ENCODE results near the gene ANTKMT.

ANTKMT gene

DNA sequence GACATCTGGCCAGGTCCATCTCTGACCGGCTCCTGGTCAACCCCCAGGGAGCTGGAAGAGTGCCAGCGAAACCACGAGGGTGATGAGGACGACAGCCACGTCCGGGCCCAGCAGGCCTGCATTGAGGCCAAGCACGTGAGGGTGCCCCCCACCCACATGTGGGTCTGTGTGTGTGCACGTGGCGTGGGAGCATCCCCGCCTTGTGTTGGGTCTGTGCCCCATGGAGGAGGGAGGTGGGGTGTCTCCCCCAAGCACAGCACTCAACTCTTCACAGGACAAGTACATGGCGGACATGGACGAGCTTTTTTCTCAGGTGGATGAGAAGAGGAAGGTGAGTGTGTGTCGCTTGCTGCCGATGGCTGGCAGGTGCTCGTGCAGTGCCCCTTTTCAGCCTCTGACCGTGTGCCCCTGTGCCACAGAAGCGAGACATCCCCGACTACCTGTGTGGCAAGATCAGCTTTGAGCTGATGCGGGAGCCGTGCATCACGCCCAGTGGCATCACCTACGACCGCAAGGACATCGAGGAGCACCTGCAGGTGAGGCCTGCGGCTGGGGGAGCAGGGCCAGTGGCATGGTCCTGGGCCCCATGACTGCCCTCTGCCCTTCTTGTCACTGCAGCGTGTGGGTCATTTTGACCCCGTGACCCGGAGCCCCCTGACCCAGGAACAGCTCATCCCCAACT is 39.1 kb upstream of the ANTKMT start:
- ATAC-seq (ENCODE audit: low read depth) (no peak), DNase-seq (ENCODE audit: low spot score) (no peak)
- H3K27ac ChIP-seq (ENCODE audit: poor library complexity, severe bottlenecking) = peak overlapping the region; percentile 72
- no peaks in the 10 kb centered on the region for H3K9me3 ChIP-seq (ENCODE audit: severe bottlenecking)
- TF ChIP-seq, protein P1, sequence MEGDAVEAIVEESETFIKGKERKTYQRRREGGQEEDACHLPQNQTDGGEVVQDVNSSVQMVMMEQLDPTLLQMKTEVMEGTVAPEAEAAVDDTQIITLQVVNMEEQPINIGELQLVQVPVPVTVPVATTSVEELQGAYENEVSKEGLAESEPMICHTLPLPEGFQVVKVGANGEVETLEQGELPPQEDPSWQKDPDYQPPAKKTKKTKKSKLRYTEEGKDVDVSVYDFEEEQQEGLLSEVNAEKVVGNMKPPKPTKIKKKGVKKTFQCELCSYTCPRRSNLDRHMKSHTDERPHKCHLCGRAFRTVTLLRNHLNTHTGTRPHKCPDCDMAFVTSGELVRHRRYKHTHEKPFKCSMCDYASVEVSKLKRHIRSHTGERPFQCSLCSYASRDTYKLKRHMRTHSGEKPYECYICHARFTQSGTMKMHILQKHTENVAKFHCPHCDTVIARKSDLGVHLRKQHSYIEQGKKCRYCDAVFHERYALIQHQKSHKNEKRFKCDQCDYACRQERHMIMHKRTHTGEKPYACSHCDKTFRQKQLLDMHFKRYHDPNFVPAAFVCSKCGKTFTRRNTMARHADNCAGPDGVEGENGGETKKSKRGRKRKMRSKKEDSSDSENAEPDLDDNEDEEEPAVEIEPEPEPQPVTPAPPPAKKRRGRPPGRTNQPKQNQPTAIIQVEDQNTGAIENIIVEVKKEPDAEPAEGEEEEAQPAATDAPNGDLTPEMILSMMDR (IDR thresholded peaks at IDR 0.05; ENCODE audit: poor library complexity, severe bottlenecking) = no peak
- H3K27me3 ChIP-seq (ENCODE audit: insufficient read depth, poor library complexity, severe bottlenecking) = no peaks in the 10 kb centered on the region
- peaks cover 15% of the 10 kb centered on the region for H3K4me1 ChIP-seq (ENCODE audit: insufficient read depth, poor library complexity, severe bottlenecking)
- peak overlapping the region; percentile 91 for H3K4me3 ChIP-seq (ENCODE audit: severe bottlenecking)
- peaks cover 43% of the 10 kb centered on the region for H3K36me3 ChIP-seq (ENCODE audit: low read depth)

DNA sequence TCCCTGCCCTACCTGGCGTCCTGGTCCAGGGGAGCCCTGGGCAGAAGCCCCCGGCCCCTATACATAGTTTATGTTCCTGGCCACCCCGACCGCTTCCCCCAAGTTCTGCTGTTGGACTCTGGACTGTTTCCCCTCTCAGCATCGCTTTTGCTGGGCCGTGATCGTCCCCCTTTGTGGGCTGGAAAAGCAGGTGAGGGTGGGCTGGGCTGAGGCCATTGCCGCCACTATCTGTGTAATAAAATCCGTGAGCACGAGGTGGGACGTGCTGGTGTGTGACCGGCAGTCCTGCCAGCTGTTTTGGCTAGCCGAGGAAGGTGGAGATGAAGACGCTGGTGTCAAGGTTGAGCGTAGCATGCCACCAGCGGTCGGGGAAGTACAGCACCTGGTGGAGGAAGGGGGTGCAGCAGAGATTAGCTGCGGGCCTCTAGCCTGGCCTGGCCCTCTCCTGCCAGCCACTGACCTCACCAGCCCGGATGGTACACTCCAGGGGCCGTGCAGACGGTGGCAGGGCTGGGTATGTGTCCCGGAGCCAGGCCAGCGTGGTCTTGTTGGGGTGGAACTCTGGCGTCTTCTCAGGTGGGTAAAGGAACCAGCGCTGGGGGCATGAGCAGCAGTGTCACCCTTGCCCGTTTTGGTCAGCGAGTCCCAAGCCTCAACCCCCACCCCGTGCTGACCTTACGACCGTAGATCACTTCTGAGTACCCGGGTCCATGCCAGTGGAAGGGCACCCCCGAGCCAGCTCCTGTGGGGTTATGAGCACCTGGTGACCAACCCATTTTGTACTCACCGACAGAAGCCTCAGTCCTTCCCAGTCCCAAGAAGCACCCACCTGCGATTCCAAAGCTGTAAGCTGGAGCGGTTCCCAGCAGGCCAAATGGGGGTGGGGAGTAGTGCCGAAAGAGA is 38.2 kb upstream of the ANTKMT start:
- no peaks in the 10 kb centered on the region for H3K27me3 ChIP-seq (ENCODE audit: insufficient read depth, poor library complexity, severe bottlenecking)
- H3K9me3 ChIP-seq (ENCODE audit: severe bottlenecking) = no peaks in the 10 kb centered on the region
- TF ChIP-seq, protein P1 (IDR thresholded peaks at IDR 0.05; ENCODE audit: poor library complexity, severe bottlenecking) = no peak
- peaks cover 44% of the 10 kb centered on the region for H3K36me3 ChIP-seq (ENCODE audit: low read depth)
- H3K4me3 ChIP-seq (ENCODE audit: severe bottlenecking) = peak overlapping the region; percentile 72
- H3K4me1 ChIP-seq (ENCODE audit: insufficient read depth, poor library complexity, severe bottlenecking) = peaks cover 15% of the 10 kb centered on the region
- peak overlapping the region; percentile 77 for H3K27ac ChIP-seq (ENCODE audit: poor library complexity, severe bottlenecking)
- no peak for DNase-seq (ENCODE audit: low spot score)
- no peak for ATAC-seq (ENCODE audit: low read depth)

DNA sequence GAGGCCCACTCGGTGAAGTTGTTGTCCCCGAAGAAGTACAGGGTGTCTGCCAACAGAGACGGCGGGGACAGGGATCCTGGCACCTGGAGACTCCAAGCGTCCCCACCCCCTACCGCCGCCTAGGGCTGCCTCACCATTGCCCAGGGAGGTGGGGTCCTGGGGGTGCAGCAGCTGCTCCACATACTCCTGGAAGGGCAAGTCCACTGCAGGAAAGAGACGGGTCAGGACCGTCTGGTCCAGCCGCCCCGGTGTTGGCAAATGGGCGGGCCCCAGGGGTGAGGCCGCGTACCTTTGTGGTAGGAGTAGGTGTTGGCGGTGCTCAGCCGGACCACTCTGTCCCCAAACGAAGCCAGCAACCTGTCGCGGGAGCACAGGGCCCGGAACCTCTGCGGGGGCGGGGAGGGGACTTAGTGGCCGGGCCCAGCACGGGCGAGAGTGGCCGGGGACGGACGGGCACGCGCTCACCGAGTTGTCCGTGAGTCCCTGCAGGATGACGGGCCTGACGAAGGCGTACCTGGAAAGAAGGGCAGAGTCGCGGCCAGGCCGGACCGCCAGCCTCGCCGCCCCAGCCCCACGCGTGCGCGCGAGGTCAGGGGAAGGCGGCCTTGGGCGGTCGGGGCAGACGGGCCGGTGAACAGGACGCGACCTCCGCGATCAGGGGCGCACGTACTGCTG is 37.4 kb upstream of the ANTKMT start:
- DNase-seq (ENCODE audit: low spot score) = no peak
- peak overlapping the region; percentile 77 for H3K27ac ChIP-seq (ENCODE audit: poor library complexity, severe bottlenecking)
- H3K36me3 ChIP-seq (ENCODE audit: low read depth) = peaks cover 44% of the 10 kb centered on the region

DNA sequence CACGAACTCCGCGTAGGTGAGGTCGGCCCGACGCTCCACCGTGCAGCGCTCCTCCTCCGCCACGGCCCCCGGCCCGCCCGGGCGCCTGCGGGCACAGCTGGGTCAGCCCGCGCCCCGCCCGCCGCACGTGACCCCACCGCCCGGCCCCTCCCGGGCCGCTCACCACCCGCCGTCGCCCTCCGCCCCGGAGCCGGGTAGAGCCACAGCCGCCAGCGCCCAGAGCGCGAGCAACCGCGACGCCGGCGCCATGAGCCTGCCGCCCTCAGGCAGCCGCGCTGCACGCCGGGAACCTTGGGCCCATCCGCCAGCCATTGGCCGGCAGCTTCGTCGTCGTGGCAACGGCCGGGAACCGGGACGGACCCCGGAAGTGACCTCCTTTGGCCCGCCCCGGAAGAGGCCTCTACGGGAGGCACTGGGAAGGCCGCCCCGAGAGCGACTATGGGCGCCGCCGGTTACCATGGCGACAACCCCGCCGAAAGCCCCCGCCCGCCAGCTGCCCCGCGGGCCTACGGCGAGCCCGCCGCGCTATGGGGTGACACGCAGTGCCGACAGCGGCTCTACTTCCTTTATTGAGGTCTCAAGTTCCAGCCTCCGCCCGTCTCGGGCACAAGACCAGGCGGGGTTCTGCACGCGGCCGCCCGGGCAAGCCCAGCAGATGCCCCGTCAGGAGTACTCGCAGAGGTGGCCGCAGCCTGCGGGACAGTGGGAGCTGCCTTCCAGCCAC is 36.7 kb upstream of the ANTKMT start, which contains the start of gene JMJD8:
TSS of gene JMJD8 (minus strand) at position 264 of the 724 bp plus-strand sequence. CDS start at position 249, 15 bp downstream.
- Histone ChIP-seq H3K9me3 (ENCODE audit: severe bottlenecking) (no peaks in the 10 kb centered on the region), H3K4me1 (ENCODE audit: insufficient read depth, poor library complexity, severe bottlenecking) (peaks cover 12% of the 10 kb centered on the region), H3K36me3 (ENCODE audit: low read depth) (peaks cover 44% of the 10 kb centered on the region), H3K27ac (ENCODE audit: poor library complexity, severe bottlenecking) (peak within 1 kb of the TSS; percentile 77), H3K4me3 (ENCODE audit: severe bottlenecking) (peak within 1 kb of the TSS; percentile 72), H3K27me3 (ENCODE audit: insufficient read depth, poor library complexity, severe bottlenecking) (no peaks in the 10 kb centered on the region)
- peak; percentile 99 for DNase-seq (ENCODE audit: low spot score)
- TF ChIP-seq, protein P1 (IDR thresholded peaks at IDR 0.05; ENCODE audit: poor library complexity, severe bottlenecking) = no peak
- ATAC-seq (ENCODE audit: low read depth) = peak; percentile 67

More for the DNA sequence above, 37.4 kb upstream of the ANTKMT start:
- Histone ChIP-seq H3K27me3 (ENCODE audit: insufficient read depth, poor library complexity, severe bottlenecking) (no peaks in the 10 kb centered on the region), H3K4me1 (ENCODE audit: insufficient read depth, poor library complexity, severe bottlenecking) (peaks cover 15% of the 10 kb centered on the region), H3K9me3 (ENCODE audit: severe bottlenecking) (no peaks in the 10 kb centered on the region), H3K4me3 (ENCODE audit: severe bottlenecking) (peak overlapping the region; percentile 72)
- ATAC-seq (ENCODE audit: low read depth) = peak; percentile 3; the same call in 2 of the 3 replicates
- TF ChIP-seq, protein P1 (IDR thresholded peaks at IDR 0.05; ENCODE audit: poor library complexity, severe bottlenecking) = no peak

All from RWPE2 (cell line).